GM21367 (cell line): ENCODE results near the gene POLR3F.
"Not testable (repeated sequence)": the region's sequence is repeated elsewhere in the genome, so short reads cannot be mapped to it uniquely, and the experiment has no call there.

Source experiments
- ATAC-seq: cut with Tn5 transposase; IDR thresholded peaks from one replicate; pipeline ENCODE4 v1.9.1; 2021; ENCODE audit not compliant: unreplicated experiment

Gene POLR3F, protein sequence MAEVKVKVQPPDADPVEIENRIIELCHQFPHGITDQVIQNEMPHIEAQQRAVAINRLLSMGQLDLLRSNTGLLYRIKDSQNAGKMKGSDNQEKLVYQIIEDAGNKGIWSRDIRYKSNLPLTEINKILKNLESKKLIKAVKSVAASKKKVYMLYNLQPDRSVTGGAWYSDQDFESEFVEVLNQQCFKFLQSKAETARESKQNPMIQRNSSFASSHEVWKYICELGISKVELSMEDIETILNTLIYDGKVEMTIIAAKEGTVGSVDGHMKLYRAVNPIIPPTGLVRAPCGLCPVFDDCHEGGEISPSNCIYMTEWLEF

DNA sequence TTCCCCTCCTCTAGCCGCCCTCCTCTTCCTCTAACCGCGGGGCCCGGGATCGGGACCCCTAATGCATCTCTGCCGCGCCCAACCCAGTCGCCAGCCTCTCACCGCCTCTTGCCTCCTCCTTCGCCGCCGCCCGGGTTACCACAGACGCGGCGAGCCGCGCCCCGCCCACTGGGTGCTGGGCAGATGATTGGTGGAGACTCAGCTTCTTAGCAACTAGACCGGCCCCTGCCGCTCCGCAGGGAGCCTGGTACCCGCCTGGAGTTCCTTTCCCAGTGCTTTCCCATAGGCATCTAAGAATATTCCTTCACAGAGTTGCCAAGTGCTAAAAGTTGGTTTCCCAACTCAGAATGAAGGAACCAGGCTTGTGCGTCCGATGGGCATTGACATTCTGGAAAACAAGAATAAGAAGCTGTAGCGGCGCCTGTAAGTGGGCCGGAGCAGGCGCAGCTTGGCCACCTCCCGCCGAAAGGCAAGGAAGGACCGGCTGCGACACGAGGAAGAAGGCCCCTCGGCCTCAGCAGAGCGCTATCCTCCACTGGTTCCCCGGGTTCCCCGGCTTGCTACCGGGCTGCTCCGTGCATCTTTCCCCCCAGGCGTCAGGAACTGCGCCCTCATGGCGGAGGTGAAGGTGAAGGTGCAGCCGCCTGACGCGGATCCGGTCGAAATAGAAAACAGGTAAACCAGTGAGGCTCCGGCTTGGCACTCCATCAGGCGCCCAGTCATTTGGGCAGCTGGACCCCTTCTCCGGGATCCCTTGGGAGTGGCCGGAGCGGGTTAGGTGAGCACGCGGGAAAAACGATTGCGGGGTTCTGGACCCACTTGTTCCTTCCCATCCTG lies at the start of gene POLR3F, which contains the start of gene DZANK1:
Gene POLR3F, plus strand, starts transcription at position 497 of the 837 bp plus-strand sequence. Its CDS starts 117 bp downstream, at position 614.
Gene DZANK1, minus strand, starts transcription at position 137 of the 837 bp plus-strand sequence. CDS start 1,672 bp downstream, outside the sequence.
- peak; percentile 96 for ATAC-seq

DNA sequence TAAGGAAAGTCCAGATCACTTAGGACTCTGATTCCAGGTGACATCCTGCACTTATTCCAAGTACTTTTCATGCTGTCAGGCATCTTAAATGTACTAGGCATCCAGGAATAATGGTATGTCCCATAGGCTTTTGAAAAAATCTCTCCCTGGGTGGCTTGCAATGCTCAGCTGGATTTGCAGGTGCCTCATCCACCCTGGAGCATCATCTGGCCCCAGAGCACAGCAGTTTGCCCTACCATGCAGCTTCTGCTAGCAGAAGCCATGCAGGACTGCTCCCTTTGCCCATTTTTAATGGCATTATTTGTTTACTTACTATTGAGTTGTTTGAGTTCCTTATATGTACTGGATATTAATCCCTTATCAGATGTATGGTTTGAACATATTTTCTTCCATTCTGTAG lies 45.6 kb upstream of the POLR3F start:
- no peak for ATAC-seq

DNA sequence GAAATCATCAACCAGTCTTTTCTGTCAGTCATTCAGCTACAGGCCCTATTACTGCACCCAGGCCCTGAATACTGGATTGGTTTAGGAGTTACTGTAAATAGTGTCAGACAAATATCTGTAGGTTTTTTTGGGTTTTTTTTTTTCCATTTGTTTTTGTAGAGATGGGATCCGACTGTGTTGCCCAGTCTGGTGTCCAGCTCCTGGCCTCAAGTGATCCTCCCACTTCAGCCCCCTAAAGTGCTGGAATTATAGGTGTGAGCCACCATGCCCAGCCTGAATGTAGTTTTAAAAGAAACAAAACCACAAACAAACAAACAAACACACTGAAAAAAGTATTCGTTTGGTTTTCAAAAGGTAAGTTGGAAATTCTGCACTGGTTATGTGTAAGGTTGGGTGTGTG lies 40.0 kb upstream of the POLR3F start:
- ATAC-seq = no peak

DNA sequence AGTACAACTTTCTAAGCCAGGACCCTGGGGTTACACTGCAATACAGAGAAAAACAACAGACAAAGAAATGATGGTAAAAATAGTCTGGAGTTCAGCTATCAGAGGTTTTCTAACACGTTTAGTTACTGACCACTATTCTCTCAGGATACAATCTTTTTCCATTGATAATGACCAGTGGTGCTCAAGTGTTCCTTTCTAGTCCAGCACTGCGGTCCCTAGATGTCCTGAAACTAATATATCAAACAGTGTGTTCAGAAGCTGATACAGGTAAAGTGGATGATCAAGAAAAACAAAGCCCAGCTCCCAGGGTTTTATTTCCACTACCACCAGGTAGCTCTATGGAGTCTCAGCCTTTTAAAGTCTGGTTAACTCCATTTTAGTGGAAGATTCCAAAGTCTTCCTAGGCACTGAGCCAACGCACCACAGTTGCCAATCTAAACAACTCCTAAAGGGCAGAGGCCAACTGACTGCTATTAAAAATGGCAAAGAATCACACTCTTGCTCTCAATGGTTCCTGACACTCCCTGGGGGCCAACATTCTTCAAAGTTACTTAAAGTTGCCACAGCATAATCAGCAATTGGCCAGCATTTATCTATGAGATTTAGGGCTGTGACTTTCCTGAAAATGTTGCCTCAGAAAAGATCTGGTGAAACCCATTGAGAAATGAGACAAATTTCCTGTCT lies 38.6 kb upstream of the POLR3F start:
- ATAC-seq = no peak

DNA sequence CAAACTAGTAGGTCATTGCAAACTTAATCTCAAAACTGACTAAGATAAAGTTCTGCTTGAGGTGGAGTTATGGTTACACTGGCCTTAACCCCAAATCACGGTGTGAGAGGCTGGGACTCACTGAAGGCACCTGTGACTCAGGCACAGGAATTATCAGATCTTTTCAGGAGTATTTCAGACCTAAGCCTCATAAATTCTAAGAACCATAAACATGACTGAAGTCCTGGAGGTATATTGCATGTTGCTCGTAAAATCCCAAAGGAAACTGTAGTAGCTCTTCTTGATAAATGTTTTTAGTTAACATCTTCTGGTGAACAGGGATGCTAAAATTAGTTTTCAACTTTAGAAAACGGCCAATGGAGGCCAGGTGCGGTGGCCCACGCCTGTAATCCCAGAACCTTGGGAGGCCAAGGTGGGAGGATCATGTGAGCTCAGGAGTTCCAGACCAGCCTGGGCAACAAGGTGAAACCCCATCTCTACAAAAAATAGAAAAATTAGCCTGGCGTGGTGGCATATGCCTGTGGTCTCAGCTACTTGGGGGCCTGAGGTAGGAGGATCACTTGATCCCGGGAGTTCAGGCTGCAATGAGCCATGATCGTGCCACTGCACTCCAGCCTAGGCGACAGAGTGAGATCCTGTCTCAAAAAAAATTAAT lies 36.9 kb upstream of the POLR3F start:
- ATAC-seq = no peak

DNA sequence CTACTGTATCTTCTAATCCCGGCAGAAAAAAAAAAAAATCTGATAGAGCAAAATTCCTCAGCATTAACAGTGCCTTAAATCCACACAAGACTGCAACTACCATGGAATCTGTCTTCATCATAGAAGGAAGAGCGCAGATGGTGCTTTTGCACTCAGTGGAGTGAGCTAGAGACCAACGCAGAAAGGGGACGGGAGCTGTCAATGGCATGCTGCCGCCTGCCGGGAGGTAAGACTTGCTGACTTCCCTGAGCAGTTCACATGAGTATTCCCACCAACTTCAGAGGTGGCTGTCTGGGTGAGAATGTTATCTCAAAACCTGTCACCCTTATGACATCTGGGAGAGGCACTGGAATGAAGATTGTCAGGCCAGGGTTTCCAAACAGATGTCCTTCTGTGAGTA lies 36.0 kb upstream of the POLR3F start:
- no peak for ATAC-seq

DNA sequence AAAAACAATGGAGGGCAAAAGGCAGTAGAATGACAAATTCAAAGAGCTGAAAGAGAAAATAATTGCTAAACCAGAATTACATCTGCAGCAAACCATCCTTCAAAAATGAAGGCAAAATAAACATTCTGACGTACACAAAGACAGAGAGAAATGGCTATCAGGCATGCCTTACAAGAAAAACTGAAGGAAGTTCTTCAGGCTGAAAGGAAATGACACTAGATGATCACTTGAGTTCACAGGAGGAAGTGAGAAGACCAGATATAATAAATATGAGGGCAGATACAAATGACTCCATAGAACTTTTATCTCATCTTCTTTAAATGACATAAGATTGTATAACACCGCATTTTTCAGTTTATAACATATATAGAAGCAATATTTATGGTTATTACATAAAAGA lies 30.3 kb upstream of the POLR3F start:
- no peak for ATAC-seq

DNA sequence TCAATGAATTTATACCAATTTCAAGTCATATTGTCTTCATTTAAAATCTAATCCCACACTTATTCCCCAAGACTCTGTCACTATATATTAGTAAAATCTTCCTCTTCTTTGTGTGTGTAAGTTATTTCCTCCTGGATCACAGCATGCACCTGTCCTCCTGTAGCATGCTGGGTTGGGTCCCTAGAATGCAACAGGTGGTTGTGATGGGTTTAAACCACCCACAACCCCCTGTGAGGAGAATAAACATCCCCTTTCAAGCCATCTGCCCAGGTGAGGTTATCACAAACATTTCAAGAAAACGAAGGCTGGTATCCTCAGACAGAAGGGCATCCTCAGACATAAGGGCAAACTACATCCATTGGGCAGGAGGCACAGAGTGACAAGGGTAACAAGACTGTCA lies 26.8 kb upstream of the POLR3F start:
- no peak for ATAC-seq

DNA sequence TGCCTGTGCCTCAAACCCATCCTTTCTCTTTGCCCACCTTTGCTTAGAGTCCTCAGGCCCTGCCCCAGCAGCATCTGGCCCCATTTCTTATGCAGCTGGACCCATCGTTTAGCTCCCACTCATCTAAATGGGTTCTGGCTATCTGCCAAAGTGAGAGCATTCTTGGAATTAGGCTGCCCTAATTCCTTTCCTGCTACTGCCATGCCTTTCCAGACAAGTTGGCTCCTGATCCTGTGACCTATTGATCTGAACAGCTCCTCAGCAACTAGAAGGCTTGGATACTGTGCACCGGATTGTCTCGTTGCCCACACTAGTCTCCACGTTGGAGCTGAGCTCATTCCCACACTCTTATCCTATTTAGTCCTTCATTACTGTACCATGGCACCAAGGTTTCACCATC lies 23.3 kb upstream of the POLR3F start:
- ATAC-seq = no peak

DNA sequence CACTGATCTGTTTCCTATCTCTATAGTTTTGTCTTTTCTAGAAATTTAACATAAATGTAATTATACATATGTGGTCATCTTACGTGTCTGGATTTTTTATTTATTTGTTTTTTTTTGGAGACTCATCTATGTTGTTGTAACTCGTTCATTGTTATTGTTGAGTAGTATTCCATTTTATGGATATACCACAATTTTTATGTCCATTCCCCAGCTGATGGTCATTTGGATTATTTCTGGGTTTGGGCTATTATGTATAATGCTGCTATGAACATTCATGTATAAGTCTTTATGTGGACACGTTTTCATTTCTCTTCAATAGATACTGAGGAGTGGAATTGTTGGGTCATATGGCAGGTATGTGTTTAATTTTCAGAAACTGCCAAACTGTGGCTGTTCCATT lies 10.6 kb upstream of the POLR3F start:
- no peak for ATAC-seq

DNA sequence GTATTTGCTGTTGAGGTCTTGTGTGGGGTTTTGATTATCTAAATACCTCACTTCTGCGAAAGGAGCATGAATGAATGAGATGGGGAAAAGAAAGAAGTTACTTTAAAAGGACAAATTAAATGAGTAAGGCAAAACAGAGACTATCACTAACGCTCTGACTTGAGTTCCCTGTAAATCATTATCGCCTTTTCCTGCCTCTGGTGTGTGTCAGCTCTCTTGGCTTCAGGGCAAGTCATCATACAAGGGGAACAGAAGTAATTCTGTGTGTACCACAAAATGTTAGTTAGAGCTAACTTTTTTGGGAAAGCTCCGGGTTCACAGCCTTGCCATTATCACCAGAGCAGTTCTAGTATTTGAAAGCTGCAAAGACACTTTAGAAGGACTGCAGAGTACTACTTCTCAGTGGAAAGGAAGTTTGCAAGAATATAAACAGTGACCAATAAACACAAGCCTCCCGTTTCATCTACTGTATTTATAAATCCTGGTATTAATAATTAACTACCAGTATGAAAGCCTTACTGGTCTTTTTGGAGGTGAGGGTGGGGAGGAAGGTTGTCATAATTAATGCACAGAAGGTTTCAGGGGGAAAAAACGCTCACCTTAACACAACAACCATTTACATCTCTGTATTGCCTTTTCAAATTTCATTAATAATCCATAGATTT lies 1.5 kb upstream of the POLR3F start:
- no peak for ATAC-seq

DNA sequence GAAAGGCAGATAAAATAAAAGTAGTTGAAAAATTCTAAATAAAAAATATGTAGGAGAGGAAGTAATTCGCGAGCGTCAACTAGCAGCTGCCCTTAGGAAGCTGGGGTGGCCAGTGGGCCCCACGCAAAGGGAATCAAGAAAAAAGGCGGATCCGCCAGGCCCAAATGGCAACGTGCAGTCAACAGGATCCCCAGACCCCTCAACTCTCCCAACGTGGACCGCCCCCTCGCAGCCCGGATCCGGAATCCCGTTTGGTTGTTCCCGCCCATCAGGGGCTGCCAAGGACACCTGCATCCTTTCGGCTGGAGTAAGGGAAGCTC lies 656 bp upstream of the POLR3F start:
- no peak for ATAC-seq

DNA sequence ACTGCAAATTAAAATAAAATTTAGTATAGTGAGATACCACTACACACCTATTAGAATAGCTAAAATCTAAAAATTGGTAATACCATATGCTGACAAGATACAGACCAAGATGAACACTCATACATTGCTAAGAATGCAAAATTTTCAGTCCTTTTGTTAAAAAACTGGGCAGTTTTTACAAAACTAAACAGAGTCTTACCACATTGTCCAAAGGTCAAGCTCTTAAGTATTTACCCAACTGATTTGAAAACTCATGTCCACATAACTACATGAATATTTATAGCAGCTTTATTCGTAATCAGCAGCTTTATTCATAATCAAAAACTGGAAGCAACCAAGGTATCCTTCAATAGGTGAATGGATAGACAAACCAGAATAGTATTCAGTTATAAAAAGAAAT lies 10.0 kb downstream of the POLR3F start:
- ATAC-seq = no peak

DNA sequence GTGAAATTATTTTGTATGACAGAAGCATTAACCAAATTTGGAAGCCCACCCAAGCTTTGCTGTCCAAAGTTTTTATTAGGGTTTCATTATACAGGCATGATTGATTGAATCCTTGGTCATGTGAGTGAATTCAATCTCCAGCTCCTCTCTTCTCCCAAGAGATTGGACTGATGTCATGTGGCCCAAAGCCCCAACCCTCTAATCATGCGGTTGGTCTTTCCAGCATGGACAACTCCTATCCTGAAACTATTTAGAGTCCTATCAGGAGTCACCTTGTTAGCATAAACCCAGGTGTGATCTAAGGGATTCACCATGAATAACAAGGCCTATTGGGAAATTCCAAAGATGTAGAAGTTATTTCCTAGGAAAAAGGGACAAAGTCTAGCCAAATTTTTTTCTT lies 10.6 kb downstream of the POLR3F start:
- no peak for ATAC-seq

DNA sequence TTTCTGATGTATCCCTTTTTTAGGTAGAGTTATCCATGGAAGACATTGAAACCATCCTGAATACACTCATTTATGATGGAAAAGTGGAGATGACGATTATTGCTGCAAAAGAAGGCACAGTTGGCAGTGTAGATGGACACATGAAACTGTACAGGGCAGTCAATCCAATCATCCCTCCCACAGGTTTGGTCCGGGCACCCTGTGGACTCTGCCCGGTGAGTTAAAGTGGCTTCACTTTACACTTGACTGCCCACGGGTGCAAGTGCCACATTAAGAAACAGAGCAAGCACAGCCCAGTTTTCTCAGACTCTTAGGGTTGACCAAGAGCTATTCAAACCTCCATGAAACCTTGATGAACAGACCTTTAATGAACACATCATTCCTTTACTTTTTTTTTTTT lies 14.4 kb downstream of the POLR3F start:
- no peak for ATAC-seq

DNA sequence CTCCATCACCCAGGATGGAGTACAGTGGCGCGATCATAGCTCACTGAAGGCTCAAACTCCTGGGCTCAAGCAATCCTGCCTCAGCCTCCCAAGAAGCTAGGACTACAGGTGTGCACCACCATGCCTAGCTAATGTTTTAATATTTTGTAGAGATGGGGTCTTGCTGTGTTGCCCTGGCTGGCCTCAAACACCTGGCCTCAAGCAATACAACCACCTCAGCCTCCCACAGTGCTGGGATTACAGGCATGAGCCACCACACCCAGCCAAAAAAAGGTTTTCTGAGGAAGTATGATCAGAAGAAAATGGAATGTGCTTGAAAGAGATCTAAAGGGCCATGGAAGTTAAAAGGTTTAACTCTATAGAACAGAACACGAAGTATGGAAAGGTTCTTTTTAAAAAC lies 21.1 kb downstream of the POLR3F start:
- no peak for ATAC-seq

DNA sequence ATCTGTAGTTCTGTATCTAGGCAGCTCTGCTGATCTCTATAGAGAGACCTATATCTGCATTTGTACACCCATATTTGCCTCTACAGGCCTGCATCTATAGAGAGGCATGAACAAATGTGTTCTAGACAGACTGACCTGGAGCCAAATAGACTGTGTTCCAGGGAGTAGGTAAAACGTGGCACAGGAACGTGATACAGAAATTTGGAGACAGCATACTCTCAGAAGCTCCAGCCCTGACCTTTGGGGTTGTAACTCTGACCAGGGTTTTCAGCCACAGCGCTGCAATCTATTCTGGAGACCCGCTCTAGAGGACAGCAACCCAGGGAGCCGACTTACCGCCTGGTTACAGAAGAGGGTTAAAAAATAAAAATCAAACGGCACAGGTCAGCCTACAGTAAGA lies 28.9 kb downstream of the POLR3F start:
- no peak for ATAC-seq

DNA sequence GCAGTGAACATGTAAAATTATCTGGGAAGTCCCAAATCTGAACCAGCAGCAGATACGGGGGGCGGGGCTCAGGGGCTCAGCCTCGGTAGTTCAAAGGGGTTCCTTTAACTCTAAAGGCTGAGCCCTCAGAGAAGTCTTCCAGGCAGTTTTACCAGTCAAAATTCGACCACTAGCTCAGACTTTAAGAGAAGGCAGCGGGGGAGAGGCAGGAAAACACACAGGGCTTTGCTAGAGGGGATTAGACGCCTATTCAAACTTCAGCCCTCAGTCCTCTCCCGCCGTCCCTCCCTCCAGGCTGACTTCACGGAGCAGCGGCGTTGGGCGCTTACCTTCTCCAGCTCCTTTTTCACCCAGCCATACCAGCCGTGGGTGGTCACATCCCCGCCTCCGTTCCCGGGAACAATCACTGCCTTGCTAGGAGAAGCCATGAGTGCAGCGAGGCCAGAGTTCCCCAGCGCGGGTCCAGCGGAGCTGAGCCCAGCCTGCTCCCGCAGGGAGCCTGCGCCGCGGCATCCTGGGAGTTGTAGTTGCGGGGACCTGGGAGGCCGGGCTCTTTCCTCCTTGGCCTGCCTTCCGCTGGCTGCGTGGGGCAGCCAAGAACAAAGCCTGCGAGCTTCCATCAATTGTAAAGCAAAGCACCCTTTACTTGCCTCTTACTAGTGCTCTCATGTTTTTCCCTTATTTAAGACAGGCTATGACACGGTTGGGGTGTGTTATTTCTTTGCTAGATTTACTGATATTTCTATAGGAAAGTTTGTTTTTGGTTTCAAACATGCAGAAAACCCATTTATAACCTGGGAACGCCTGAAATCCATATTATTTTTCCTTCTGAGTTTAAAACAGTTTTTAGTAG lies 29.8 kb downstream of the POLR3F start, which contains the start of gene RBBP9:
Gene RBBP9, minus strand, starts transcription at position 486 of the 853 bp plus-strand sequence. Its CDS starts 58 bp downstream, at position 428.
- ATAC-seq = peak; percentile 96

DNA sequence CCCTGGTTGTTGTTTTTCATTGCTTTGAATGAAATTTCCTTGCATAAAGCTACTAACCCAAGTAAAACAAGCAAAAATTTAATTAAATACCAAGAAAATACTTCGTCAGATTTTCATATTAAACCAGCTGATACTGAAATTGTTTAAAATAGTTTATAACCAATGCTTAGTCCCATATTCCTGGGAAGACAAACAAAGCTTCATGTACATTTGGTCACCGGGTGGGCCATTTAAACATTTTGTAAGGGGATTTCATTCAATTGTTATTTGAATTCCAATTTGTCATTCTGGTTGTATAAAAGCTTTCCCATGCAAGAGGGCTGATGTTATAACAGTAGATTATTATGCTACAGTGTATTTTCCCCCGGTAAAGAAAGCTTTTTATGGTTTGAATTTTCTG lies 30.4 kb downstream of the POLR3F start:
- no peak for ATAC-seq

DNA sequence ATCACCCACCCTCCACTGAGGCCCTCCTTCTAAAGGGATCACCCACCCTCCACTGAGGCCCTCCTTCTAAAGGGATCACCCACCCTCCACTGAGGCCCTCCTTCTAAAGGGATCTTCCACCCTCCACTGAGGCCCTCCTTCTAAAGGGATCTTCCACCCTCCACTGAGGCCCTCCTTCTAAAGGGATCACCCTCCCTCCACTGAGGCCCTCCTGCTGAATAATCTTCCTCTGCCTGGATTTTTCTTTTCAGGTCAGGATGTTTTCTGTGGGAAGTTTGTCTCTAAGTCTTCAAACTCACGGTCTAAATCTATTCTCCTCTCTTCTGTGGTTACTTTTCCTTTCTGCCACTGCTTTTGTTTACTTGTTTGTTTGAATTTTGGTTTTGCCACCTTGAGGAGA lies 34.5 kb downstream of the POLR3F start:
- ATAC-seq = not testable (repeated sequence)
